Ovary (tissue), 3 donors: Measurements from ENCODE around the gene PRDM12.

Experiments
- CTCF ChIP-seq, 3 donors: fragments of 450-650 bp in 2 of 3; fragments of 200-600 bp in 1 of 3; IDR thresholded peaks; one replicate each; pipeline versions ENCODE4 v1.5.1 to v1.8.0; 2016 to 2022; ENCODE audit warnings: antibody characterized with exemption in 3 of 3, mild to moderate bottlenecking in 1 of 3
- POLR2A ChIP-seq: fragments of 450-650 bp; IDR thresholded peaks from one replicate; pipeline ENCODE4 v1.6.1; 2017; ENCODE audit warnings: antibody characterized with exemption, mild to moderate bottlenecking, moderate library complexity
- donor health status: DM: no; HTN: no; CAD: no.

- TF ChIP-seq CTCF (IDR thresholded peaks at IDR 0.05) (no peak), POLR2A (no peak)
Observed at GRCh38 chr9:130696996-130697395, 32.6 kb downstream of the PRDM12 start.
